RWPE1 (cell line): ENCODE data around the gene PUS1.
A peak's percentile ranks its signal among the peaks of the same experiment; 100 is the strongest.

Experiments used
- CTCF ChIA-PET: fragments of 350-600 bp; sonication (Branson Sonifier 250); formaldehyde crosslinking; extraction: SDS; loops from one replicate; lab custom pipeline; 2021; lab: Yijun Ruan, JAX
- POLR2A ChIA-PET: fragments of 400-600 bp; formaldehyde crosslinking; extraction: SDS; loops from one replicate; lab custom pipeline; 2020; ENCODE audit warnings: antibody characterized with exemption; ENCODE audit not compliant: low non-redundant PET; lab: Yijun Ruan, JAX
- DNase-seq: peaks from one replicate; pipeline ENCODE4 v3.0.0; 2012; ENCODE audit warnings: low spot score
- H3K27ac ChIP-seq: fragments of 450-650 bp; 2 replicates; pipeline ENCODE4 v1.5.1; 2017
- CTCF ChIP-seq: fragments of 450-650 bp; conservative IDR thresholded peaks from 2 replicates; pipeline ENCODE4 v1.5.1; 2017; ENCODE audit warnings: low read depth, mild to moderate bottlenecking

PUS1 gene

GRCh38 chr12:131941116-131941986 is 12.3 kb downstream of the PUS1 start:
- POLR2A ChIA-PET = no interaction called here

GRCh38 chr12:131941987-131942341 is 12.9 kb downstream of the PUS1 start:
- POLR2A ChIA-PET = no interaction called here
- CTCF ChIA-PET = no interaction called here
- H3K27ac ChIP-seq = no peak overlapping the region
- DNase-seq = no peak
- no peak for TF ChIP-seq CTCF

More at GRCh38 chr12:131941116-131941986, 12.3 kb downstream of the PUS1 start:
- CTCF ChIA-PET = no interaction called here
- no peak for DNase-seq
- no peak overlapping the region for H3K27ac ChIP-seq
- TF ChIP-seq CTCF = no peak

- CTCF ChIA-PET = no interaction called here
- DNase-seq = no peak
- TF ChIP-seq CTCF = no peak
- H3K27ac ChIP-seq = no peak overlapping the region
- POLR2A ChIA-PET = no interaction called here
Measured at GRCh38 chr12:131942671-131943070, 13.6 kb downstream of the PUS1 start.

- ChIA-PET POLR2A (no interaction called here), CTCF (no interaction called here)
- no peak for TF ChIP-seq CTCF
- no peak overlapping the region for H3K27ac ChIP-seq
- no peak for DNase-seq
Measured at GRCh38 chr12:131943389-131943788, 14.3 kb downstream of the PUS1 start.

- POLR2A ChIA-PET = no interaction called here
- CTCF ChIA-PET = no interaction called here
- TF ChIP-seq CTCF = no peak
- DNase-seq = no peak
- no peak overlapping the region for H3K27ac ChIP-seq
Measured at GRCh38 chr12:131943876-131944275, 14.8 kb downstream of the PUS1 start.

GRCh38 chr12:131944601-131945251 is 15.7 kb downstream of the PUS1 start:
- 0 out of 2 replicates have a peak overlapping the region, but pooled peaks have one; percentile 1 for H3K27ac ChIP-seq
- no peak for TF ChIP-seq CTCF
- POLR2A ChIA-PET = no interaction called here
- DNase-seq = no peak
- CTCF ChIA-PET = interaction anchor here (0.6 kb wide), 1 partner anchor 64 kb away, joined by 4 read pairs; no protein-coding TSS in a partner anchor
